SK-N-SH (cell line): ENCODE measurements around the gene GATA3.

Source experiments
- POLR2AphosphoS5 ChIP-seq: IDR thresholded peaks from 2 replicates; pipeline ENCODE4 v1.6.1; 2012; ENCODE audit warnings: low read depth, low read length
- SIN3A ChIP-seq: IDR thresholded peaks from 2 replicates; pipeline ENCODE4 v1.6.1; 2012; ENCODE audit warnings: low read depth, mild to moderate bottlenecking, low read length, moderate library complexity, borderline replicate concordance
- YY1 ChIP-seq: IDR thresholded peaks from 2 replicates; pipeline ENCODE4 v1.4.0; 2012; ENCODE audit warnings: low read depth, mild to moderate bottlenecking
- TF ChIP-seq, protein P1 (sequence below): fragments of 150-350 bp; IDR thresholded peaks from 2 replicates; pipeline ENCODE4 v1.6.1; 2017; ENCODE audit warnings: antibody characterized with exemption, low read length, low read depth, borderline replicate concordance
- TF ChIP-seq, protein P2 (sequence below): fragments of 200-600 bp; sonication (generic); IDR thresholded peaks from 2 replicates; pipeline ENCODE4 v1.6.1; 2017; ENCODE audit warnings: antibody characterized with exemption, mild to moderate bottlenecking, moderate library complexity
- TF ChIP-seq, protein P3 (sequence below): IDR thresholded peaks from 2 replicates; pipeline ENCODE4; 2012
- TF ChIP-seq, protein P4 (sequence below): IDR thresholded peaks from 2 replicates; pipeline ENCODE4 v1.4.0; 2012; ENCODE audit warnings: low read depth

DNA sequence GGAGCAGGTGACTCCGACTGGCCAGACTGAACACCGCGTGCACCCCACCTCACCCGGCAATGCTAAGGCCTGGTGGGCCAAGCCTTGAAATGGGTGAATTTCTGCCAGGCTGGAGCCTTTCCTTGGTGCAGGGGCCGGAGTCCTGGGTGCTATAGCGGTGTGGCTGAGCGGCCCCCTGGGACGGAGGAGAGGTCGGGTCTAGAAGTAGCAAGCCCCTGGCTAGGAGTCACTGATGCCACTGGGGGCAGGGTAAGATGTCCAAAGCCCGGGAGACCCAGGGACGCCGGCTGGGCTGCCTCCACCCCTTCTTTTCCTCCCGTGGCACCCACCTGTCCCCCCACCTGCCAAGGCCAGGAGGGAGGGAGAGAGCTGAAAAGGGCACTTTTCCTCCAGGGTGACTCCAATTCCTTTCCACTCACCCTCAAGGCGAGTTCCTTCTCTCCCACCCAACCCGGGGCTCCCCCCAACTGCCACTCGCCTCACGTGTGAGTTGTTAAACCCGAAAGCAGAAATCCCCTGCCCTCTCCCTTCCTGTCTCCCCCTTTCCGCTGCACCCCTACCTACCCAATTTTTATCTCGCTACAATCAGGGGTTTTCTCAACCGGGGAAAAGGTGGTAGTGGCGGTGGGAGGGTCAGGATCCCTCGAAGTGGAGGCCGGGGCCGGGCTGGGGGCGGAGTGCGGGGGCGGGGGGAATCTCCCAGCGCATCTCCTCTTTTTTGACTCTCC, 6.0 kb upstream of the GATA3 start:
- TF ChIP-seq, protein P1, sequence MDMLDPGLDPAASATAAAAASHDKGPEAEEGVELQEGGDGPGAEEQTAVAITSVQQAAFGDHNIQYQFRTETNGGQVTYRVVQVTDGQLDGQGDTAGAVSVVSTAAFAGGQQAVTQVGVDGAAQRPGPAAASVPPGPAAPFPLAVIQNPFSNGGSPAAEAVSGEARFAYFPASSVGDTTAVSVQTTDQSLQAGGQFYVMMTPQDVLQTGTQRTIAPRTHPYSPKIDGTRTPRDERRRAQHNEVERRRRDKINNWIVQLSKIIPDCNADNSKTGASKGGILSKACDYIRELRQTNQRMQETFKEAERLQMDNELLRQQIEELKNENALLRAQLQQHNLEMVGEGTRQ = no peak
- TF ChIP-seq, protein P2, sequence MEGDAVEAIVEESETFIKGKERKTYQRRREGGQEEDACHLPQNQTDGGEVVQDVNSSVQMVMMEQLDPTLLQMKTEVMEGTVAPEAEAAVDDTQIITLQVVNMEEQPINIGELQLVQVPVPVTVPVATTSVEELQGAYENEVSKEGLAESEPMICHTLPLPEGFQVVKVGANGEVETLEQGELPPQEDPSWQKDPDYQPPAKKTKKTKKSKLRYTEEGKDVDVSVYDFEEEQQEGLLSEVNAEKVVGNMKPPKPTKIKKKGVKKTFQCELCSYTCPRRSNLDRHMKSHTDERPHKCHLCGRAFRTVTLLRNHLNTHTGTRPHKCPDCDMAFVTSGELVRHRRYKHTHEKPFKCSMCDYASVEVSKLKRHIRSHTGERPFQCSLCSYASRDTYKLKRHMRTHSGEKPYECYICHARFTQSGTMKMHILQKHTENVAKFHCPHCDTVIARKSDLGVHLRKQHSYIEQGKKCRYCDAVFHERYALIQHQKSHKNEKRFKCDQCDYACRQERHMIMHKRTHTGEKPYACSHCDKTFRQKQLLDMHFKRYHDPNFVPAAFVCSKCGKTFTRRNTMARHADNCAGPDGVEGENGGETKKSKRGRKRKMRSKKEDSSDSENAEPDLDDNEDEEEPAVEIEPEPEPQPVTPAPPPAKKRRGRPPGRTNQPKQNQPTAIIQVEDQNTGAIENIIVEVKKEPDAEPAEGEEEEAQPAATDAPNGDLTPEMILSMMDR = no peak
- TF ChIP-seq POLR2AphosphoS5 (no peak), SIN3A (no peak), YY1 (no peak)
- TF ChIP-seq, protein P3, sequence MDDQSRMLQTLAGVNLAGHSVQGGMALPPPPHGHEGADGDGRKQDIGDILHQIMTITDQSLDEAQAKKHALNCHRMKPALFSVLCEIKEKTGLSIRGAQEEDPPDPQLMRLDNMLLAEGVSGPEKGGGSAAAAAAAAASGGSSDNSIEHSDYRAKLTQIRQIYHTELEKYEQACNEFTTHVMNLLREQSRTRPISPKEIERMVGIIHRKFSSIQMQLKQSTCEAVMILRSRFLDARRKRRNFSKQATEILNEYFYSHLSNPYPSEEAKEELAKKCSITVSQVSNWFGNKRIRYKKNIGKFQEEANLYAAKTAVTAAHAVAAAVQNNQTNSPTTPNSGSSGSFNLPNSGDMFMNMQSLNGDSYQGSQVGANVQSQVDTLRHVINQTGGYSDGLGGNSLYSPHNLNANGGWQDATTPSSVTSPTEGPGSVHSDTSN = 0 out of 2 replicates have a peak, but pooled peaks have one; percentile 2
- TF ChIP-seq, protein P4, sequence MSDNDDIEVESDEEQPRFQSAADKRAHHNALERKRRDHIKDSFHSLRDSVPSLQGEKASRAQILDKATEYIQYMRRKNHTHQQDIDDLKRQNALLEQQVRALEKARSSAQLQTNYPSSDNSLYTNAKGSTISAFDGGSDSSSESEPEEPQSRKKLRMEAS = no peak
